ENCODE data around the gene NR0B1.

The NR0B1 gene

DNA sequence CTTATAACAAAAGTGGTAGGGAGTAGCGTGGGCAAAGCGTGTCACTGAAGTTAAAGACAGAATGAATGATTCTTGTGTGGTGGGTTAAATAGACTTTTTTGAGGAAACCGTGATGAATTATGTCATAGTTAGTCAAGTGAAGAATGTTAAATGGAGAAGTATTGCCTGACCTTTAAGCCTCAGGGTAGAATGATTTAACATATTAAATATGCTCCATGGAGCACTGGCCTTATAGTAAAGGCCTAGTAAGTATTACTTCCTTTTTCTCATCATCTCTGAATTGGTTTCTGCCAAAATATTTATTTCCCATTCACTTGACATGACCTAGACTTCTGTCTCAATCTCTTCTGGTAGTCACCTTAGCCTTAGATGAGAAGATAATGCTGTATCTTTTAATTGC, 38.6 kb downstream of the NR0B1 start:
- TF ChIP-seq, protein P1, sequence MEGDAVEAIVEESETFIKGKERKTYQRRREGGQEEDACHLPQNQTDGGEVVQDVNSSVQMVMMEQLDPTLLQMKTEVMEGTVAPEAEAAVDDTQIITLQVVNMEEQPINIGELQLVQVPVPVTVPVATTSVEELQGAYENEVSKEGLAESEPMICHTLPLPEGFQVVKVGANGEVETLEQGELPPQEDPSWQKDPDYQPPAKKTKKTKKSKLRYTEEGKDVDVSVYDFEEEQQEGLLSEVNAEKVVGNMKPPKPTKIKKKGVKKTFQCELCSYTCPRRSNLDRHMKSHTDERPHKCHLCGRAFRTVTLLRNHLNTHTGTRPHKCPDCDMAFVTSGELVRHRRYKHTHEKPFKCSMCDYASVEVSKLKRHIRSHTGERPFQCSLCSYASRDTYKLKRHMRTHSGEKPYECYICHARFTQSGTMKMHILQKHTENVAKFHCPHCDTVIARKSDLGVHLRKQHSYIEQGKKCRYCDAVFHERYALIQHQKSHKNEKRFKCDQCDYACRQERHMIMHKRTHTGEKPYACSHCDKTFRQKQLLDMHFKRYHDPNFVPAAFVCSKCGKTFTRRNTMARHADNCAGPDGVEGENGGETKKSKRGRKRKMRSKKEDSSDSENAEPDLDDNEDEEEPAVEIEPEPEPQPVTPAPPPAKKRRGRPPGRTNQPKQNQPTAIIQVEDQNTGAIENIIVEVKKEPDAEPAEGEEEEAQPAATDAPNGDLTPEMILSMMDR (IDR thresholded peaks at IDR 0.05; ENCODE audit: insufficient read depth, missing control alignments) = no peak
- FAIRE-seq (no peak), DNase-seq (ENCODE audit: insufficient read length, low spot score) (no peak)

DNA sequence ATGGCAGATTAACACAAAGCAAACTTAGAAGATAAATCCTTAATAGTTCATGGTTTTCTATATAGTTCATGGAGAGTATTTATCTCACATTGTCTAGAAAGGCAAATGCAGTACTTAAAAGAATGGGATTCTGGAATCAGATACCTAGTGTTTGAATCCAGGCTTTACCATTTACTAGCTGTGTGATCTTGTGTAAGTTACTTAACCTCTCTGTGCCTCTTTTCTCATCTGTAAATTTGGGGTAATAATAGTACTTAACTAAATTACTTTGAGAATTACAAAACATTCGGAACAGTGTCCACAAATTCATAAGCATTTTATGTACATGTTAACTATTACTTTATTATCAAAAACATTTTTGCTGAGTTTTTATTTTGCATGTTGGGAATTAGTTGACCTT, 46.4 kb downstream of the NR0B1 start:
- DNase-seq (ENCODE audit: insufficient read length, low spot score) (no peak), FAIRE-seq (no peak)
- TF ChIP-seq, protein P1 (IDR thresholded peaks at IDR 0.05; ENCODE audit: insufficient read depth, missing control alignments) = no peak

DNA sequence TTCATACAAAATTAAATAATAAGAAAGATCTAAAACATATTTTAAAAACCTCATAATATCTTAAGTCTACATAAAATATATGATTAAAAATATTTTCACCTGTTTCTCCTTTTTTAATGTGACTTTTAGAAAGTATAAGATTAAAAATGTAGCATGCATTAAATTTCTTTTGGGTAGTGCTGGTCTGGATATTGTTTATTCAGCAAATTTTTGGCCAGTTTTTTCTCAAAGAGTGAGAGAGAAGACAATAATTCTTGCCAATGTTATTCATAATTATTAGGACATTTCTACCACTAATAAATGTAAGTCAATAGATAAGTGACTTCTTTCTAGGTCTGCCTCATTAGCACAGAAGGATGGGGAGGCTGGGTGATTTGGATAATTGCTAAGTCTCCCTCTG, 48.2 kb downstream of the NR0B1 start:
- DNase-seq (ENCODE audit: insufficient read length, low spot score) = no peak
- no peak for FAIRE-seq
- TF ChIP-seq, protein P1 (IDR thresholded peaks at IDR 0.05; ENCODE audit: insufficient read depth, missing control alignments) = no peak

DNA sequence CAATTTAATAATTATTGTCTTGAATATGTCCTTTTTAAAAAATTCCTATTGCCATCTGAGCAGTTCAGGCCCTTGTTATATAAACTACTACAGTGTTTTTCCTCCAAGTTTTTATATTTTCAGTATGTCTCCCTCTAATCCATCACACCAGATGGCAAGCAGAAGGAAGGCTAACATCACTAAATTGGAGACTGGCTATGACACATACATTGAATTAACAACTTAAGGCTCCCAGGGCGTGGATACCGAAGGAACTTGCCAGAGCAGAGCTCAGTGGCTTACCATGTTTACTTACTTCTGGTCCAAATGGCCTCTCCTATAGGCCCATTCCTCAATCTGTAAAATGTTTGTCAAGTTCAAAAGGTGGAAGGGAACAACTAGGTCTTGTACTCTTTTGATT, 49.3 kb downstream of the NR0B1 start:
- DNase-seq (ENCODE audit: insufficient read length, low spot score) (no peak), FAIRE-seq (no peak)
- TF ChIP-seq, protein P1 (IDR thresholded peaks at IDR 0.05; ENCODE audit: insufficient read depth, missing control alignments) = no peak

All from D721Med (cell line).